Chondrocyte (in vitro differentiated cells): ENCODE results near the gene NPC1. TPM values are rescaled to one million over a fixed set of nuclear protein-coding genes. Genes with fewer than 3 reads are reported as not detected.
"Not testable (repeated sequence)": the region's sequence is repeated elsewhere in the genome, so short reads cannot be mapped to it uniquely, and the experiment has no call there.

Source experiments
- DNase-seq: peaks from one replicate; pipeline ENCODE4 v3.0.0; 2021; ENCODE audit warnings: mixed read lengths, low spot score
- H3K27ac Mint-ChIP-seq: one replicate; pipeline ENCODE4 v1.8.0; 2021; ENCODE audit warnings: mild to moderate bottlenecking, moderate library complexity, mixed read lengths; ENCODE audit not compliant: unreplicated experiment
- H3K27me3 Mint-ChIP-seq: 2 replicates; pipeline ENCODE4 v1.8.0; 2021; ENCODE audit warnings: low read depth, mixed read lengths
- H3K36me3 Mint-ChIP-seq: 2 replicates; pipeline ENCODE4 v1.8.0; 2021; ENCODE audit warnings: low read depth, mixed read lengths
- H3K4me1 Mint-ChIP-seq: 2 replicates; pipeline ENCODE4 v1.8.0; 2021; ENCODE audit warnings: low read depth, mild to moderate bottlenecking, mixed read lengths
- H3K4me3 Mint-ChIP-seq: one replicate; pipeline ENCODE4 v1.8.0; 2021; ENCODE audit warnings: mild to moderate bottlenecking, moderate library complexity, mixed read lengths; ENCODE audit not compliant: unreplicated experiment
- H3K9me3 Mint-ChIP-seq: 2 replicates; pipeline ENCODE4 v1.8.0; 2021; ENCODE audit warnings: low read depth, mixed read lengths
- CTCF ChIP-seq: fragments of 200-600 bp; sonication (generic); IDR thresholded peaks from 2 replicates; pipeline ENCODE4 v1.5.0; 2021; ENCODE audit warnings: antibody characterized with exemption, mild to moderate bottlenecking, moderate library complexity
- total RNA-seq: library from RNA; stranded (reverse); gene quantifications from 3 replicates; pipeline ENCODE4 v1.2.1, GENCODE V29; 2021

Gene NPC1
- total RNA-seq, 1 donor from 2014 or later = 48.2 TPM

GRCh38 chr18:23616258-23616657, 30.0 kb upstream of the NPC1 start:
- H3K4me1 Mint-ChIP-seq = peaks cover 3% of the 10 kb centered on the region
- H3K27me3 Mint-ChIP-seq = peaks cover 22% of the 10 kb centered on the region
- no peak for TF ChIP-seq CTCF
- H3K27ac Mint-ChIP-seq = no peak overlapping the region
- no peak for DNase-seq
- H3K36me3 Mint-ChIP-seq = no peaks in the 10 kb centered on the region
- H3K4me3 Mint-ChIP-seq = no peak overlapping the region
- H3K9me3 Mint-ChIP-seq = no peaks in the 10 kb centered on the region

GRCh38 chr18:23614891-23615290, 28.6 kb upstream of the NPC1 start:
- H3K27me3 Mint-ChIP-seq = peaks cover 8% of the 10 kb centered on the region

DNA sequence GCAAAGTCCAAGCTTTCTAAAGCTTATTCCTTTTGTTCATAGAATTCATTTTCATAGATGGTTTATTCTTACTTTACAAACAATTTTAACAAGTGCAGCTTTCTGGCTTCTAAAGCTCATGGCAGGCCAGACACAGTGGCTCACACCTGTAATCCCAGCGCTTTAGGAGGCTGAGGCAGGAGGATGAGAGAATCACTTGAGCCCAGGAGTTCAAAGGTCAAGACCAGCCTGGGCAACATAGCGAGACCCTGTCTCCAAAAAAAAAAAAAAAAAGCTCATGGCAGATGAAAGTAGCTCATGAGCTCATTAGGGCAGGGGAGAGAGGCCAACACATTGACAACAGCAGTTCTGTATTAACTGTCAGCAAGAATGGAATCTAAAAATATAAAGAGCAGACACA, 28.1 kb upstream of the NPC1 start:
- DNase-seq = no peak
- no peak overlapping the region for H3K4me3 Mint-ChIP-seq
- peaks cover 4% of the 10 kb centered on the region for H3K27me3 Mint-ChIP-seq
- TF ChIP-seq CTCF = no peak
- no peaks in the 10 kb centered on the region for H3K4me1 Mint-ChIP-seq
- no peaks in the 10 kb centered on the region for H3K9me3 Mint-ChIP-seq
- no peak overlapping the region for H3K27ac Mint-ChIP-seq
- no peaks in the 10 kb centered on the region for H3K36me3 Mint-ChIP-seq

More at GRCh38 chr18:23614891-23615290, 28.6 kb upstream of the NPC1 start:
- no peak overlapping the region for H3K27ac Mint-ChIP-seq
- peaks cover 3% of the 10 kb centered on the region for H3K4me1 Mint-ChIP-seq
- no peaks in the 10 kb centered on the region for H3K9me3 Mint-ChIP-seq
- TF ChIP-seq CTCF = no peak
- H3K4me3 Mint-ChIP-seq = no peak overlapping the region
- H3K36me3 Mint-ChIP-seq = no peaks in the 10 kb centered on the region
- no peak for DNase-seq

GRCh38 chr18:23613091-23613475, 26.8 kb upstream of the NPC1 start:
- H3K27ac Mint-ChIP-seq, H3K4me3 Mint-ChIP-seq, H3K9me3 Mint-ChIP-seq, DNase-seq, H3K27me3 Mint-ChIP-seq, H3K36me3 Mint-ChIP-seq, H3K4me1 Mint-ChIP-seq: not testable (repeated sequence)

- Mint-ChIP-seq H3K36me3 (no peaks in the 10 kb centered on the region), H3K27me3 (peaks cover 7% of the 10 kb centered on the region), H3K4me3 (no peak overlapping the region), H3K4me1 (no peaks in the 10 kb centered on the region), H3K27ac (no peak overlapping the region), H3K9me3 (no peaks in the 10 kb centered on the region)
- no peak for DNase-seq
- no peak for TF ChIP-seq CTCF
Measured at GRCh38 chr18:23612434-23613090, 26.3 kb upstream of the NPC1 start.

GRCh38 chr18:23609390-23610023, 23.2 kb upstream of the NPC1 start:
- Mint-ChIP-seq H3K4me1 (no peaks in the 10 kb centered on the region), H3K36me3 (no peaks in the 10 kb centered on the region), H3K27ac (no peak overlapping the region), H3K9me3 (no peaks in the 10 kb centered on the region), H3K27me3 (peaks cover 12% of the 10 kb centered on the region), H3K4me3 (no peak overlapping the region)
- TF ChIP-seq CTCF = no peak
- no peak for DNase-seq
